ENCODE results near the gene SORCS3.

SORCS3 gene

DNA sequence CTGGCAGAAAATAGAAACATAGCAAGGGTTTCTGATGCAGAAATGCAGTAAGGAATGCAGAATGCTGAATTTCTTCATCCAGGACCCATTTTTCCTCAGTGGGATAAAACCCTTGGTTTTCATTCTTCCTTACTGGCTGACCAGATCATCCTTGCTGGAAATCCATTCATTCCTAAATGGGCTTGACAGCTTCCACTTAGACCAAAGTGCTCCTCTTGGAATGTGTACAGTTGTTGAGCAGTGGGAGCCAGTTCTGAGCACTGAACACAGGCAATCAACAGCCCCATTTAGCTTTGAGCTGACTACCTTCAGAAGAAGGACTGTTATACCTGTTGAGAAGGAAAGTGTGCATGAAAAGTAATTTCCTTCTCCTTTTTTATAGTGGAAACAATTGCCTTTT is 232.1 kb downstream of the SORCS3 start:
- no peak for DNase-seq

DNA sequence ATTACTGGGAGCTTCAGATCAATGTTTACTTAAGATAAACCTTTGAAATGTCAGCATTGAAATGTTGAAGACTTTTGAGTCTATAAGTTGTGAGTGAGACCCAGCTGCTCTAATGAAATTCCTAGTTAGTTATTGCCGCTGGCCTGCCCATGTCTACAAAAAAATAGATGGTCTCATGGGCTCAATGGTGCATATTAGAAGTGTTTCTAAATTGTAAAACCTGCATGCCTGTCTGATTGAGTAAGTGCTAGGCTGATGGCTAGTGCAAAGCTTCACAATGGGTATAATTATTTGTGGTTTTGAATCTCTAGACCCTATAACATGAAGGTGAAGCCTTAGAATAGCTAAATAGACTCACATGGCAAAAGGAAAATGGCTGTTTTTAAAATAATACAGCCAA is 234.5 kb downstream of the SORCS3 start:
- DNase-seq, result no peak

GRCh38 chr10:104880624-104881398 is 239.7 kb downstream of the SORCS3 start:
- DNase-seq, result no peak

- DNase-seq, result no peak
Observed at GRCh38 chr10:104881740-104882139, 240.7 kb downstream of the SORCS3 start.

DNA sequence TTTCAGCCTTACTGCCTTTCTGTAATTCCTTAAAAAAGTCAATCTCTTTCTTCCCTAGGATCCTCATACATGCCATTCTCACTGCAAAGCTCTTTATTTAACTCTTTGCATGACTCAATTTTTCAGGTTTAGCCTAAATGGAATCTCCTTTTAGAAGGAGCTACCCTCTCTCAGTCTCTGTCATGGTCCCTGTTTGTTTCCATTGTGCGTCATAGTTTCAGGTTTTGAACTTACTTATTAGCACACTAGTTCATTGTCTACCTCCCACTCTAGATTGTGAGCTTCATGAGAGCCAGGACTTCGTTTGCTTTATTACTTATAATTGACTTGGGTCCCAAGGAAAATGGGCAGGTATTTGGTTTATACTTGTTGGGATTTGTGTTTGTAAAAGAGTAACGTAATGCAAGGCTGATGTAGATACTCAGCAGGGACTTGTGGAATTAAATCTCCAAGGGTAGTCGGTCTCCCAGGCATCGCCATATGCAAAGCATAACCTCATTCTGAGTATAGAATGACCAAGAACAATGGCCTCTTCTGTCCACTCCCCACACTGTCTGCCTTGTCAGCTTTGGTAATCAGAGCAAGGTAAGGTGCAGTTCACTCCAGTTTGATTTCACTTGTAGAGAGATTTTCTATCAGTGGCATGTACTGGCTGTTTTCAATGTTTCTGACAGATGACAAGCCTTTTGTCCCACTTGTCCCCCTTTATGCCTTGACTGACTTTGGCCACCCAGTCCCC is 252.0 kb downstream of the SORCS3 start:
- no peak for DNase-seq

- no peak for DNase-seq
Observed at GRCh38 chr10:104893701-104894100, 252.6 kb downstream of the SORCS3 start.

GRCh38 chr10:104894681-104895080 is 253.6 kb downstream of the SORCS3 start:
- no peak for DNase-seq

GRCh38 chr10:104895541-104895940 is 254.5 kb downstream of the SORCS3 start:
- no peak for DNase-seq

DNA sequence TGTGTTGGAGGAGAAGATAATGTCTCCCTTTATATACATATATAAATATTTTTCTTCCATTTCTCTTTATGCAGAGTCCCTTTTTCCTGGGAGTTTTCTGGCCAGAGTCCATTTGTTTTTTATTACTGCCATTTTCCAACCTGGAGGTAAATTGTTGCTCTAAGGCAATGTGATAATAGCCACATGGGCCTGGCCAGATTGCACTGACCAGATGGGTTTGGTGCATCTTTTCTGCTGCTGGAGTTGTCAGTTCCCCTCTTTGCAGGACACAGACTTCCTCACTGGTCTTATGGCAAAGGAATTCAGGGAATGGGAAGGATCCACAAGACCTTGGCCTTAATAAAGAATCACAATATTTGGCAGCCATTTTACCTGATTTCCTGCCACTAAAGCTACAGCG is 254.9 kb downstream of the SORCS3 start:
- no peak for DNase-seq

DNA sequence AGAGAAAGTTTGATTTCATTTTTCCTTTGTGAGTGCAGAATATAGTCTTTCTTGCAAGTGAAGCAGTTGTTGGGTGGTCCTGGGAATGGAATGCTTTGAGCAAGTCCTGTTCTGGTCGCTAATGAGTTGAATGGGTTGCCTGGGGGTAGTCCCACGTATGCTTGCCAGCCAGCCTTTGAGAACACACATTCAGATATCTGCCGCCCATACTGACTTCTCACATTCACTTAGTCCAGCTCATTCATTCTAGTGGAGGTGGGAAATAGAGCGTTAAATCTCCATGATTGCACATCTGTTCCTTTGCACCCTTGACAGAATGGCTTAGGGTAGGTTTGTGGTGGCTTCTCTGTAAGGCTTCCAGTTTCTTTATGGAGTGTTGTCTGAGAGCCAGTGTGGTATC is 256.6 kb downstream of the SORCS3 start:
- no peak for DNase-seq

DNA sequence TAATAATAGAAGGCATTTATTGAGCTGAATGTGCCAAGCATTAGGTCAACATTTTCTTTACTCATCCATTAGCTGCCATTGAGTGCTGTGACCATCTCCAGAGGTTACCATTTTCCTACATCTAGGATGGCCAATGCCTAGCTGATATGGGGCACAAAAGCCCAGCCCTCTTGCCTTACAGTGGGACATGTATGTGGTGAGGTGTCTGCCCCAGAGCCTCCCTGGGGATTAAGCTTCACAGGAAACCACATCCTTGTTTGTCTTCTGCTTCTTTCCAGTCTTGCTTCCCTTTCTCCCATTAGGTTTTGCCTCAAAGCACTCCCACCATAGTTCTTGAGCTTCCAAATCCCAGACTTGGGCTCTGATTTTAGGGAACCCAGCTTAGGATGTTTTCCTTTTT is 258.7 kb downstream of the SORCS3 start:
- no peak for DNase-seq

- DNase-seq, result no peak
Observed at GRCh38 chr10:104903433-104903832, 262.3 kb downstream of the SORCS3 start.

GRCh38 chr10:104904753-104905323 is 263.7 kb downstream of the SORCS3 start:
- DNase-seq, result no peak

- no peak for DNase-seq
Observed at GRCh38 chr10:104906112-104906511, 265.0 kb downstream of the SORCS3 start.

- no peak for DNase-seq
Observed at GRCh38 chr10:104907521-104907920, 266.4 kb downstream of the SORCS3 start.

- DNase-seq, result no peak
Observed at GRCh38 chr10:104908581-104908980, 267.5 kb downstream of the SORCS3 start.

GRCh38 chr10:104910712-104911111 is 269.6 kb downstream of the SORCS3 start:
- no peak for DNase-seq

DNA sequence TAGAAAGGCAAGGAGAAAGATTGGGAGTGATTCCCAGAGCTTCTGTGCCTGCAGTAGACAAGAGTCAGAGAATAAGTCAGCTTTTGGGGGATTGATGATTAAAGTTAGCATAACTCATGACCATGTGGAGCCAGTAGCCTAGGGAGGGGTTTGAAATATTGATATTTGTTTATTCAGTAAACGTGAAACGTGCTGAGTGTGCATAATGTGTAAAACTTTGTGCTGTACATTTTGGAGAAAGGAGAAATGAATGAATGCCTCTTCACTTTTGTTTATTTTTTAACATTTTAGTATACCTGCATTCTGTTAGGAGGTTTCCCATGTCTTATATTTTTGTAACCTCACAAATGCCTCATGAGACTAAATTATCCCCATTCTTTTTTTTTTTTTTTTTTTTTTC is 272.3 kb downstream of the SORCS3 start:
- DNase-seq, result no peak

GRCh38 chr10:104920476-104920875 is 279.4 kb downstream of the SORCS3 start:
- DNase-seq, result no peak

DNA sequence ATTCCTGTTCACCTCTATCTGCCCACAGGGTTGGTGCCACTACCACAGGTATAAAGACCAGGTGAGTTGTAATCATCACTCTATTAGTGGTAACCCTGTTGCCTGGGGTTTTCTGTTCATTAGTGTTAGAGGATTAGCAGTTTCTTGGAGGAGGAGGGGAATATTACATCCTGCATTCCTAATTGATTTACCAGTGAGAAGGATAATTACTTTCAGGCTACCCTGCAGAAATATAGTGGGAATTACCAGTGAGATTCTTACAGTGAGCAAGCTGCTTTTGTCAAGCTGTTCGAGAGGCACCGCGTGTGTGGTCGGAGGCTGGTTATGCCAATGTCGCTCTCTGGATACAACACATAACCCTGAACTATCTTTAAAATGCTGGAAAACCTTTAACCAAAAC is 280.7 kb downstream of the SORCS3 start:
- DNase-seq, result no peak

DNA sequence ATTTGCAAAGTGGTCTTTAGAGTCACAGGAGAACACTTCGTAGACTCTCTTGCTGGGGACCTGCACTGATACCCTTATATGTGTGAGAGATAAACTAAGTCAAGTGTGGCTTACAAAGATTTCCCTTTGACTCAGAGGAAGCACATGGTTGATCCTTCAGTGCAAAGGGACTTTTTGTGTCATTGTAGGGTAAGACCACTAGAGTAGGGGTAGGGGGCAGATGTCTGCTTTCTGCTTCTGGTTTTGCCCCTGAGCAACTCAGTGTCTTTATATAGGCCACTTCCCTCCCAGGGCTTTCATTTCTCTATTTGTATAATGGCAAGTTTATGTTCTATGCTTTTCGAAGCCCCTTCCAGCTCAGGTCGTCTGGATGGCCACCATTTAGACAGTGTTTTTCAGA is 281.7 kb downstream of the SORCS3 start:
- DNase-seq, result no peak

DNA sequence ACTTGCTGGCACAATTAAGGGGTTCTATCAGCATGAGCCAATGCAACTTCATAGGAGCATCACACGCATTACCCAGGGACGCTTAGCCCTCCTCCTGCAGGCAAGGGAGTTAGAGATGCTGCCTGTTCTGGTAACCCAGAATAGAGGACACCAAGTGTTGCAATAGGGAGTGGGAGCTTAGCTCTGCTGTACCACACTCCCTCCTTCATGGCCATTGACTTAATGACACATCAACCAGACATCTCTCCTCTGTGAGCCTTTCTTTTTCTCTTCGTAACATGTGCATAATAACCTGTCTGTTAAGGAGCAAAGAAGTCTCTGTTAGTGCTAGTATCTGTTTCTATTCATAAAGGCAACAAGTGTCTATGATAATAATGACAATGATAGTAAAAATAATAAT is 282.4 kb downstream of the SORCS3 start:
- no peak for DNase-seq

- DNase-seq, result no peak
Observed at GRCh38 chr10:104924101-104924795, 283.2 kb downstream of the SORCS3 start.
